ENCODE data around the gene KIF2A. TPM values are rescaled to one million over a fixed set of nuclear protein-coding genes. Genes with fewer than 3 reads are reported as not detected.

The KIF2A gene
- total RNA-seq, 1 donor from 2014 or later, result 285 TPM

- no peak for DNase-seq
These were observed 9.0 kb upstream of the KIF2A start for GRCh38 chr5:62296998-62297397.

DNA sequence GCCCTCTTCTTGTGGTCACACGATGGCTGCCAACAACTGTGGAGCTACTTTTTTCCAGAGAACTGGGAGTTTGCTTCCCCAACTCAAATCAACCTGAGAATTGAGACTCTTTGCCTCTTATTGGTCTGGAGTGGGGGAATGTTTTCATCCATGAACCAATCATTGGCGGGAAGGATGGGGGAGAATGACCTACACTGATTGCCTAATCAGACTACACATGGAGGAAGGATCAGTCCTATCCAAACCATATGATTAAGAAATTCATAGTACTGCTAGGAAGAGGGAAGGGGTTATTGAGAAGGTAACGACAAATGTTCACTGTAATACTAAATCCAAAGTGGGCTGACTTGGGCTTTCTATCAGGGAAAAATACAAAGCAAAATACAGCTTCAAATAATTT lies 7.9 kb upstream of the KIF2A start:
- DNase-seq, result no peak

GRCh38 chr5:62299101-62299500 lies 6.9 kb upstream of the KIF2A start:
- no peak for DNase-seq

GRCh38 chr5:62299600-62299999 lies 6.4 kb upstream of the KIF2A start:
- DNase-seq, result no peak

GRCh38 chr5:62305358-62305714 lies 670 bp upstream of the KIF2A start:
- DNase-seq, result no peak

- DNase-seq, result peak; percentile 53
These were observed 403 bp downstream of the KIF2A start for GRCh38 chr5:62306323-62306895.

- DNase-seq, result peak; percentile 25
These were observed 1.1 kb downstream of the KIF2A start for GRCh38 chr5:62306896-62307689.

- DNase-seq, result no peak
These were observed 2.4 kb downstream of the KIF2A start for GRCh38 chr5:62308439-62308838.

- no peak for DNase-seq
These were observed 3.1 kb downstream of the KIF2A start for GRCh38 chr5:62309107-62309506.

DNA sequence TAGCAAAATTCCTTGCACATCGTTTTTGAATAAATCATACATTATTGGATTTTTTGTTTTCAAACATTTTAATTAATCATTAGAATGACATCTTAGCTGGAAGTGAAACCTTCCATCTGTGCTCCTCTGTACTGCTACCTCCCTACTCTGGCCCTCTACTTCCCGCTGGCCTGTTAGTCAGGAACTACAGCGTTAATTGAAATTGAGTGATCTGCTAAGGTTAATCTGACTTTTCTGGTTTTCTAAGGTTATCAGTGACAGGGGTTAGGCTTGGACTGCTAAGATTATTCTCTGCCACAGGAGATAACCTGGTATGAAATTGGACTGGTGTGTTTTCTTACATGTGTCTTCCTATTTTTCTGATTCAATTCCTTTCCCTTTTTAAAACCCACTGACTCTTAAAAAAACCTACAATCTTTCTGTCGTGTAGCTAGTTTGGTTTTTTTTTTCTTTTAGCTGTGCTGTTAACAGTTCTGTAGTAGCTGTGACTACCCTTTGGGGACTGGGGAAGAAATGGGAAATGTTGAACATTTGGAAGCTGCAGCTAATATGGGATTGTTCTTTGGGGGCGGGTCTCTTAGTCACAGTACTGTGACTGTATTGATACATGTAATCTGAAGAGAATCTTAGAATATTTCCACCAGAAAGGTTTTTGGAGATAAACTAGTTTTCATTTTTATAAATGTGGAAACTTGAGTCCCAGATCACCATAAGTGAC lies 4.6 kb downstream of the KIF2A start:
- DNase-seq, result no peak

DNA sequence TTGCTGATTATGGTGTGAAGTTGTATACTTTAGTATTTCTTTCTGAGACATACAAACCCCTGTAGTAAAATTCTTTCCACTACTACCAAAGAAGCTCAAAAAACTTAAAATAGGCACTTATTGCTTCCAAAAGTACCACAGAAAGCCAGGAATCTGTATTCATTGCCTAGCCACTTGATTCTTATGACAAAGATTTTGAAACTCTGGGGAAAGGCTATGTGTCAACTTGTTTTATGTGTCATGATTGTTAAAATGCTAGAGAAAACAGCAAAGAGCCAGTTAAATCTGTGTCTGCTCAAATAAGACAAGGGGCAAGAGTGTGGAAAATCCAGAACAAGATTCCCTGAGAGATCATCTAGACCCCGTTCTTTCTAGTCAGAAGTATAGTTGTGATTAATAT lies 6.0 kb downstream of the KIF2A start:
- no peak for DNase-seq

DNA sequence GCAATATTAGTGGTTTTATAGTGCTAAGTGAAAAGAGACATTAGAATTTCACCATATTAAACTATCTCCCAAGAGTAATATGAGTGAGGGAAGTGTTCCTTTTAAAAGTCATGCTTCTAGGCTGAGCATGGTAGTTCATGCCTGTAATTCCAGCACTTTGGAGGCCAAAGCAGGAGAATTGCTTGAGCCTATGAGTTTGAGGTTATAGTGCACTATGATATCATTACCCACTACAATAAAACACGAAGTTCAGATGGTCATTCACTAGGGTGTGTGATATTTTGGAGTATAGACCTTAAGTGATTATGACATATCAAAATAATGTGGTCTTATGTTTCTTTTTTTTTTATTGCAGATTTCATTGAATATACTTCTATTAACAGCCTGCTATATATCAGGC lies 6.7 kb downstream of the KIF2A start:
- DNase-seq, result no peak

DNA sequence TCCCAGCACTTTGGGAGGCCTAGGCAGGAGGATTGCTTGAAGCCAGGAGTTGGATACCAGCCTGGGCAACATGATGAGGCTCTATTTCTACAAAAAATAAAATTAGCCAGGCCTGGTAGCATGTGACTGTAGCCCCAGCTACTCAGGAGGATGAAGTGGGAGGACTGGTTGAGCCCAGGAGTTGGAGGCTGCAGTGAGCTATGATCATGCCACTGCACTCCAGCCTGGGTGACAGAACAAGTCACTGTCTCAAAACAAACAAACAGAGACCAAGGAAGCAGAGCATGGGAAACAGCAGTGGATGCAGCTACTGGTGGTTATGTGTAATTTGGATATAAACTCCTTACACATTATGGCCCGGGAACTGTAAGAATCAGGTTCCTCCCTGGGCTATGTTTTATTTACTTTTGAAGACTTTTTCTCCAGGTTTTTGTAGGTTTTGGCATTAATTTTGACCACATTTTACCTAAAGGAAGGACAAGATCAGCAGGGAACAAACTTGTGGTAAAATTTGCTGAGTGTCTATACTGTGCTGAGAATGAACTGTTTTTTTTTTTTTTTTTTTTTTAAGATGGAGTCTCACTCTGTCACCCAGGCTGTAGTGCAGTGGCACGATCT lies 8.3 kb downstream of the KIF2A start:
- DNase-seq, result no peak

GRCh38 chr5:62315376-62316175 lies 9.6 kb downstream of the KIF2A start:
- DNase-seq, result no peak

- no peak for DNase-seq
These were observed 10.1 kb downstream of the KIF2A start for GRCh38 chr5:62316176-62316502.

DNA sequence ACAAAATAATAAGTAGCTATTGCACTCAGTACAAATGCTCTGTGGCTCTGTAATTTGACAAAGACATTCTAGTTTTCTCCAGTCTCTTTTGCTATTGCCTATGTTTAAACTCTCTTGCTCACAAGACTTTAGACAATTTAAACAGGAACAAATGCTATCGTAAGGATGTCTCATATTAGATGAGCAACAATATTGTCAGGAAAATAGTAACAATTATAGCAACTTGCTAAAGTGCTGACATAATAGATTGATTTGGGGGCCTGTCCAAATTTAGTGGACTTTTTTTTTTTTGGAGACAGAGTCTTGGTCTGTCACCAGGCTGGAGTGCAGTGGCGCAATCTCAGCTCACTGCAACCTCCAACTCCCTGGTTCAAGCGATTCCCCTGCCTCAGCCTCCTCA lies 11.8 kb downstream of the KIF2A start:
- DNase-seq, result no peak

GRCh38 chr5:62322484-62322883 lies 16.5 kb downstream of the KIF2A start:
- DNase-seq, result no peak

- no peak for DNase-seq
These were observed 20.3 kb downstream of the KIF2A start for GRCh38 chr5:62326302-62326701.

DNA sequence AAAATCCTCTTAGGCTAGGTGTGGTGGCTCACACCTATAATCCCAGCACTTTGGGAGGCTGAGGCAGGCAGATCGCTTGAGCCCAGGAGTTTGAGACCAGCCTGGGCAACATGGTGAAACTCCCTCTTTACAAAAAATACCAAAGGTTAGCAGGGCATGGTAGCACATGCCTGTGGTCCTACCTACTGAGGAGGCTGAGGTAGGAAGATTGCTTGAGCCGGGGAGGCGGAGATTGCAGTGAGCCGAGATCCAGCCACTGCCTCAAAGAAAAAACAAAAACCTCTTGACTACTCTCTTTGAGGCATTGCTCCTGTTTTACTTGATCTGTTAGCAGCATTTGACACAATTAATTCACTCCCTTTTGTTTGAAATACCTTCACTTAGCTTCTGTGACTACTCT lies 20.7 kb downstream of the KIF2A start:
- DNase-seq, result no peak

DNA sequence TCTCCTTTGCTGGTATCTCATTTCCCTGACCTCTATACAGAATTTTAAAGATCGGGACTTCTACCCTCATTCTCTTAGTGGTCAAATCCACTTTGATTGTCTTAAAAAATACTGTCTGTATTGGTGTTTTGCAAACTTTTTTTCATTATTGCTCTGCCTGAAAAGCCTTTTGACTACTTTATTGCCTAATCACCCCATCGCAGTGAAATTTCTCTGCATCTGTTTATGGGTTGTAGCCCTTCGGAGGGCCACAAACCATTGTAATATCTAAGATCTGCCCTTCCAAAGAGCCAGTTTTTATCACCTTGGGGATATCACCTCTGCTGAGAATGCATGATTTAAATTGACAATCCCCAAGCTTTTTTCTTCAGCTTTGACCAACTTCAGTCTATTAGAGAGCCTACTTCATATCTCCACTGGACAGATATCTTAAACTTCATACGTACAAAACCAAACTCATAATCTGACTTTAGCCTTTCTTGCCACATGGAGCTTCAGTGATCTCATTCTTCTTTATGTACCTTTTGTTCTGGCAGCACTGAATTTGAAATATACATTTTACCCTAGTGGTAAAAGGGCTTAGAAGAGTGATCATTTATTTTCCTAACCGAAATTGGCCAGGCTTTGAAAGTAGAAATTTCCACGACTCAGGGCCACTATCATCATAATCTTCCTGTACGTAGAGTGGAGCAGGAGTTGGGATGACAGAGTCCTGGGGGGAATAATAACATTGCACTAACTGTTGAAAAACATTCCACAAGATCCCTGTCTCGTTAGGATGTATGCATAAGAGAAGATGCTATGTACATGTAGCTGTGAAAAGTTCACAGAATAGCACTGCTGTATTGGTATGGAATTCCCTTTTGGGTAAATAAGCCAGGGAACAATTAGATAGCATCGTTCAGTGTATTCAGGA lies 21.4 kb downstream of the KIF2A start:
- no peak for DNase-seq

- no peak for DNase-seq
These were observed 22.9 kb downstream of the KIF2A start for GRCh38 chr5:62328772-62329491.

Data from occipital lobe (tissue), 2 donors.